Gastroesophageal sphincter (tissue), 3 donors: ENCODE data around the gene DCDC1.

Source experiments
- POLR2AphosphoS5 ChIP-seq: sonication (generic); formaldehyde crosslinking; IDR thresholded peaks from one replicate; pipeline ENCODE4 v1.6.1; 2017; ENCODE audit warnings: antibody characterized with exemption
- TF ChIP-seq, protein P1 (sequence below), 4 experiments: fragments of 200-600 bp in 2 of 4; fragments of 450-650 bp in 2 of 4; sonication (generic) in 1 of 4; IDR thresholded peaks; one replicate each; pipeline ENCODE4 v1.5.1; 2017 to 2019; ENCODE audit warnings: antibody characterized with exemption in 4 of 4, mild to moderate bottlenecking in 2 of 4, moderate library complexity in 2 of 4

DNA sequence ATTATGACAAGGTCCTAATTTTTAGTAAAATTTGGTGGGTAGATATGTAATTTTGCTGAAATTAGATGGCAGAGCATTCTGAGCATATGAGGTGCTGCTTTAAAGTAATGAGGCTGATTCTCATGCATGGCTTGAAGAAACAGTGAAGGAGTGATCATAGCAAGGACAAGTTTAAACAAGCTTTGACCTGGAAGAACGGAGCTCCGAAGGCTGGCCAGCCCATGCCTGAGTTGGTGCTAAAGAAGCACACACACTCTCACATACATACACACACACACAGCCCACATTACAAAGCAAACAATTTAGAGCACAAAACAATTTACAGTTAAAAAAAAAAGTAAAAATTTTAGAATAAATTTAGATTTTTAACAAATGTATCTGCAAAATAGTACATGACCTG, 150.7 kb downstream of the DCDC1 start:
- TF ChIP-seq, protein P1, sequence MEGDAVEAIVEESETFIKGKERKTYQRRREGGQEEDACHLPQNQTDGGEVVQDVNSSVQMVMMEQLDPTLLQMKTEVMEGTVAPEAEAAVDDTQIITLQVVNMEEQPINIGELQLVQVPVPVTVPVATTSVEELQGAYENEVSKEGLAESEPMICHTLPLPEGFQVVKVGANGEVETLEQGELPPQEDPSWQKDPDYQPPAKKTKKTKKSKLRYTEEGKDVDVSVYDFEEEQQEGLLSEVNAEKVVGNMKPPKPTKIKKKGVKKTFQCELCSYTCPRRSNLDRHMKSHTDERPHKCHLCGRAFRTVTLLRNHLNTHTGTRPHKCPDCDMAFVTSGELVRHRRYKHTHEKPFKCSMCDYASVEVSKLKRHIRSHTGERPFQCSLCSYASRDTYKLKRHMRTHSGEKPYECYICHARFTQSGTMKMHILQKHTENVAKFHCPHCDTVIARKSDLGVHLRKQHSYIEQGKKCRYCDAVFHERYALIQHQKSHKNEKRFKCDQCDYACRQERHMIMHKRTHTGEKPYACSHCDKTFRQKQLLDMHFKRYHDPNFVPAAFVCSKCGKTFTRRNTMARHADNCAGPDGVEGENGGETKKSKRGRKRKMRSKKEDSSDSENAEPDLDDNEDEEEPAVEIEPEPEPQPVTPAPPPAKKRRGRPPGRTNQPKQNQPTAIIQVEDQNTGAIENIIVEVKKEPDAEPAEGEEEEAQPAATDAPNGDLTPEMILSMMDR (IDR thresholded peaks at IDR 0.05), result no peak
- no peak for TF ChIP-seq POLR2AphosphoS5
